H1 (cell line): ENCODE data around the gene PIAS3. TPM values are rescaled to one million over a fixed set of nuclear protein-coding genes. Genes with fewer than 3 reads are reported as not detected.

Source experiments
- CTCF ChIA-PET: fragments of 300-600 bp; sonication (Branson Sonifier 250); formaldehyde crosslinking; loops from one replicate; lab custom pipeline; 2021; ENCODE audit not compliant: partially characterized antibody; lab: Charles Lee
- POLR2A ChIA-PET: fragments of 300-600 bp; sonication (Branson Sonifier 250); formaldehyde crosslinking; loops from one replicate; lab custom pipeline; 2021; ENCODE audit warnings: inconsistent platforms; ENCODE audit not compliant: partially characterized antibody; lab: Charles Lee
- DNase-seq, 2 experiments: peaks; one replicate each; pipeline versions ENCODE4 v3.0.0 to v3.0.0-alpha.2; 2010 to 2022; ENCODE audit warnings: low spot score in 2 of 2, low read depth in 1 of 2, mixed read lengths in 1 of 2
- FAIRE-seq: peaks from 2 replicates; lab custom pipeline; 2011; peaks lifted over from hg19 to GRCh38; lab: Jason Lieb, UNC
- H2AFZ ChIP-seq: 2 replicates; pipeline ENCODE4 v1.8.1; 2012; ENCODE audit warnings: low read length, inconsistent platforms
- H2AK5ac ChIP-seq: 2 replicates; pipeline ENCODE4 v1.6.1; 2013; ENCODE audit warnings: low read depth, low read length
- H2BK120ac ChIP-seq: replicated peaks from 2 replicates; pipeline ENCODE3; 2013; ENCODE audit warnings: low read depth, low read length, inconsistent platforms
- H2BK12ac ChIP-seq: 2 replicates; pipeline ENCODE4 v1.6.1; 2013; ENCODE audit warnings: low read depth, low read length
- H2BK15ac ChIP-seq: 2 replicates; pipeline ENCODE4 v1.6.1; 2013; ENCODE audit warnings: low read length
- H2BK20ac ChIP-seq: 2 replicates; pipeline ENCODE4 v1.6.1; 2013; ENCODE audit warnings: low read length
- H2BK5ac ChIP-seq: 2 replicates; pipeline ENCODE4 v1.6.1; 2013; ENCODE audit warnings: low read depth, low read length
- H3K14ac ChIP-seq: 2 replicates; pipeline ENCODE4 v1.6.1; 2013; ENCODE audit warnings: inconsistent platforms; ENCODE audit not compliant: insufficient read length
- H3K18ac ChIP-seq: 2 replicates; pipeline ENCODE4 v1.6.1; 2013; ENCODE audit warnings: low read length; ENCODE audit errors: extremely low read depth
- H3K23ac ChIP-seq: 2 replicates; pipeline ENCODE4 v1.6.1; 2013; ENCODE audit warnings: inconsistent platforms; ENCODE audit not compliant: insufficient read length
- H3K23me2 ChIP-seq: 2 replicates; pipeline ENCODE4 v1.6.1; 2013; ENCODE audit warnings: low read depth, low read length
- H3K27ac ChIP-seq: 2 replicates; pipeline ENCODE4 v1.6.1; 2011; ENCODE audit warnings: low read depth, low read length, inconsistent platforms
- H3K27me3 ChIP-seq, 4 experiments: replicated peaks in 1 of 4; 1 replicate in 1 of 4; 2 replicates in 3 of 4; pipeline versions ENCODE4 v1.6.1 to v1.8.1; 2011 to 2013; ENCODE audit warnings: low read length in 3 of 4, mild to moderate bottlenecking in 3 of 4, inconsistent platforms in 2 of 4, mixed read lengths in 2 of 4, moderate library complexity in 1 of 4; ENCODE audit not compliant: control insufficient read depth in 3 of 4, insufficient read depth in 3 of 4; ENCODE audit errors: extremely low read depth in 1 of 4
- H3K36me3 ChIP-seq, 4 experiments: 2 replicates each; pipeline versions ENCODE4 v1.6.1 to v1.8.1; 2011 to 2013; ENCODE audit warnings: mild to moderate bottlenecking in 4 of 4, low read length in 3 of 4, moderate library complexity in 2 of 4, control low read depth in 1 of 4, inconsistent platforms in 1 of 4; ENCODE audit not compliant: insufficient read depth in 4 of 4, control insufficient read depth in 2 of 4
- H3K4ac ChIP-seq: replicated peaks from 2 replicates; pipeline ENCODE3; 2013; ENCODE audit warnings: low read length, low read depth, mixed read lengths, inconsistent platforms; ENCODE audit not compliant: insufficient read length
- H3K4me1 ChIP-seq, 4 experiments: replicated peaks in 1 of 4; 1 replicate in 1 of 4; 2 replicates in 3 of 4; pipeline versions ENCODE4 v1.6.1 to v1.8.1; 2011 to 2013; ENCODE audit warnings: low read length in 3 of 4, inconsistent platforms in 2 of 4, mixed read lengths in 1 of 4; ENCODE audit not compliant: insufficient read depth in 4 of 4, control insufficient read depth in 3 of 4
- H3K4me2 ChIP-seq, 2 experiments: 2 replicates each; pipeline versions ENCODE4 v1.6.1 to v1.8.1; 2011 to 2013; ENCODE audit warnings: low read depth in 2 of 2, low read length in 2 of 2, control low read depth in 1 of 2, inconsistent platforms in 1 of 2, mild to moderate bottlenecking in 1 of 2; ENCODE audit not compliant: insufficient read depth in 1 of 2
- H3K4me3 ChIP-seq, 4 experiments: fragments of 200-600, 300-600 bp in 1 of 4; sonication (generic), shearing (Covaris generic), sonication (Bioruptor Twin) in 1 of 4; 2 replicates each; pipeline versions ENCODE4 v1.5.1 to v1.8.1; 2011 to 2016; ENCODE audit warnings: low read length in 4 of 4, low read depth in 3 of 4, control low read depth in 2 of 4, inconsistent platforms in 2 of 4, mild to moderate bottlenecking in 2 of 4, mixed read lengths in 1 of 4, moderate library complexity in 1 of 4; ENCODE audit not compliant: insufficient read depth in 2 of 4; ENCODE audit errors: extremely low read depth in 1 of 4
- H3K56ac ChIP-seq: replicated peaks from 2 replicates; pipeline ENCODE3; 2013; ENCODE audit warnings: low read depth, mild to moderate bottlenecking, mixed read lengths, low read length, inconsistent platforms; ENCODE audit not compliant: insufficient read length
- H3K79me1 ChIP-seq: 2 replicates; pipeline ENCODE4 v1.6.1; 2013; ENCODE audit warnings: low read depth, low read length, control low read depth
- H3K79me2 ChIP-seq, 2 experiments: 2 replicates each; pipeline versions ENCODE4 v1.6.1 to v1.8.1; 2012 to 2013; ENCODE audit warnings: low read length in 2 of 2, mild to moderate bottlenecking in 2 of 2, inconsistent platforms in 1 of 2; ENCODE audit not compliant: insufficient read depth in 2 of 2, control insufficient read depth in 1 of 2
- H3K9ac ChIP-seq, 4 experiments: replicated peaks in 1 of 4; 1 replicate in 1 of 4; 2 replicates in 3 of 4; pipeline versions ENCODE4 v1.6.1 to v1.8.1; 2011 to 2013; ENCODE audit warnings: low read depth in 3 of 4, low read length in 3 of 4, control low read depth in 2 of 4, mild to moderate bottlenecking in 2 of 4, moderate library complexity in 2 of 4, inconsistent platforms in 1 of 4; ENCODE audit errors: extremely low read depth in 1 of 4
- H3K9me3 ChIP-seq, 2 experiments: 2 replicates each; pipeline versions ENCODE4 v1.6.1 to v1.8.1; 2012 to 2013; ENCODE audit warnings: mild to moderate bottlenecking in 2 of 2, moderate library complexity in 2 of 2, control low read depth in 1 of 2, inconsistent platforms in 1 of 2, low read depth in 1 of 2, low read length in 1 of 2, mixed read lengths in 1 of 2; ENCODE audit not compliant: insufficient read depth in 2 of 2
- H4K20me1 ChIP-seq, 2 experiments: replicated peaks in 1 of 2; 2 replicates each; pipeline versions ENCODE3 to v1.8.1; 2011 to 2013; ENCODE audit warnings: inconsistent platforms in 2 of 2, low read length in 2 of 2, mild to moderate bottlenecking in 1 of 2; ENCODE audit not compliant: insufficient read depth in 2 of 2, control insufficient read depth in 1 of 2
- H4K5ac ChIP-seq: 2 replicates; pipeline ENCODE4 v1.6.1; 2013; ENCODE audit warnings: low read length, low read depth, mixed read lengths, inconsistent platforms; ENCODE audit not compliant: insufficient read length
- H4K8ac ChIP-seq: 2 replicates; pipeline ENCODE4 v1.8.0; 2013; ENCODE audit warnings: mild to moderate bottlenecking, moderate library complexity, low read length, inconsistent platforms; ENCODE audit not compliant: insufficient read depth; ENCODE audit errors: extremely low read depth
- H4K91ac ChIP-seq: replicated peaks from 2 replicates; pipeline ENCODE3; 2013; ENCODE audit warnings: low read length, mixed read lengths, inconsistent platforms; ENCODE audit not compliant: insufficient read length
- BRCA1 ChIP-seq: IDR thresholded peaks from 2 replicates; pipeline ENCODE4 v1.6.1; 2012; ENCODE audit warnings: low read depth, low read length, improper control_type of control experiment
- EP300 ChIP-seq, 2 experiments: IDR thresholded peaks; 1 replicate in 1 of 2; 2 replicates in 1 of 2; pipeline ENCODE4 v1.6.1; 2011 to 2012; ENCODE audit warnings: low read depth in 2 of 2, low read length in 2 of 2, mild to moderate bottlenecking in 2 of 2, borderline replicate concordance in 1 of 2, inconsistent platforms in 1 of 2, moderate library complexity in 1 of 2
- HDAC6 ChIP-seq: IDR thresholded peaks from one replicate; pipeline ENCODE4 v1.7.1; 2012; ENCODE audit warnings: low read depth, mild to moderate bottlenecking, inconsistent platforms, low read length, moderate library complexity
- JUND ChIP-seq: IDR thresholded peaks from 2 replicates; pipeline ENCODE4 v1.6.1; 2011; ENCODE audit warnings: mild to moderate bottlenecking, improper control_type of control experiment, low read length
- POLR2A ChIP-seq, 2 experiments: IDR thresholded peaks; 1 replicate in 1 of 2; 2 replicates in 1 of 2; pipeline ENCODE4 v1.6.1; 2011; ENCODE audit warnings: low read depth in 2 of 2, low read length in 2 of 2, mild to moderate bottlenecking in 2 of 2; ENCODE audit errors: control extremely low read depth in 1 of 2
- RBBP5 ChIP-seq: IDR thresholded peaks from 2 replicates; pipeline ENCODE4 v1.7.1; 2012; ENCODE audit warnings: low read depth, mild to moderate bottlenecking, inconsistent platforms, low read length, moderate library complexity, borderline replicate concordance
- WGBS, 2 experiments: shearing (Covaris generic) in 1 of 2; methylation state at CpG; one replicate each; pipeline versions ENCODE4 v1.1.6 to v1.1.7; 2013 to 2015; ENCODE audit warnings: low lambda C conversion rate in 2 of 2, mixed read lengths in 2 of 2, inconsistent platforms in 1 of 2, low coverage in 1 of 2, missing lambda C conversion rate in 1 of 2; ENCODE audit not compliant: insufficient replicate concordance in 2 of 2, insufficient coverage in 1 of 2, insufficient read length in 1 of 2; ENCODE audit errors: extremely low coverage in 1 of 2, missing lambda C conversion rate in 1 of 2; 5-methylcytosine and 5-hydroxymethylcytosine counted together
- polyA plus RNA-seq, 7 experiments: library from polyadenylated mRNA; depleted of rRNA in 3 of 7; stranded (reverse) in 5 of 7; unstranded in 2 of 7; fragments of >200 nt in 5 of 7; fragments of 200-250 nt in 2 of 7; gene quantifications; 1 replicate in 5 of 7; 2 replicates in 1 of 7; 4 replicates in 1 of 7; pipeline versions ENCODE4 v1.2.1 to v1.2.3, GENCODE V29; 2011 to 2013; ENCODE audit warnings: missing spikeins in 2 of 7, mixed read lengths in 2 of 7
- total RNA-seq: library from RNA; stranded (reverse); fragmentation: NEBNext Ultra II Directional; extraction: Animal tissue kit (Norgen Biotek cat#: 25700); gene quantifications from 2 replicates; pipeline ENCODE4 v1.2.1, GENCODE V29; 2021
- TF ChIP-seq, protein P1 (sequence below), 3 experiments: IDR thresholded peaks; 1 replicate in 2 of 3; 2 replicates in 1 of 3; pipeline versions ENCODE4 v1.5.1 to v1.6.1; 2011; ENCODE audit warnings: low read length in 3 of 3, mild to moderate bottlenecking in 3 of 3, inconsistent platforms in 2 of 3, low read depth in 1 of 3, moderate library complexity in 1 of 3; ENCODE audit not compliant: insufficient read depth in 1 of 3; ENCODE audit errors: control extremely low read depth in 1 of 3

PIAS3 gene
- total and polyA plus RNA-seq, 2 of the 8 experiments (the other 6 are each of a cell fraction or from before 2014, with no cell fraction given), result 36.7 to 49.9 TPM

DNA sequence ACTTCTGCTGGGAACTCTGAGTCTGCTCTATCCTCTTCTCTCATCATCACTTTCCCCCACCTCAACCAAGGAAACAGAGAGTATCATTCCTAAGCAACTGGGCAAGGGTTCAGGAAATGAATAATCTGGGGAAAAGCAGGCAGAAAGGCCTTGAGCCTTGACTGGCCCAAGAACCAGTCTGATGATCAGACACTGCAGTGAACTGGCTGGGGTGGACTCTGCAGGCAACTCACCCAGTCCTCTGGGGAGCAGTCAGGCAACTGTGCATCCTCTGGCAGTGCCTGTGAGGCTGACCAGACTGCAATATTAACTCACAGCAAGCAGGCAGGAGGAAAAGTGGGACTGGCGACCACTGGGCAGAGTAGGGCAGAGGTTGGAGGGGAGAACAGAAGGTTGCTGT lies 25.8 kb upstream of the PIAS3 start:
- Histone ChIP-seq H3K18ac (no peak overlapping the region), H2AK5ac (no peak overlapping the region), H3K4me1 (peaks cover 0 to 6% (median 0%) of the 10 kb centered on the region in 4 experiments; a peak in 3 of 7 replicates), H4K20me1 (no peaks in the 10 kb centered on the region), H3K4ac (no peak overlapping the region), H3K4me2 (no peak overlapping the region; a peak in 1 of 4 replicates), H4K8ac (no peak overlapping the region), H2AFZ (no peak overlapping the region), H3K9me3 (no peaks in the 10 kb centered on the region), H2BK20ac (no peak overlapping the region), H3K27me3 (peaks cover 0 to 21% (median 15%) of the 10 kb centered on the region in 4 experiments; a peak in 6 of 7 replicates), H2BK15ac (no peak overlapping the region), H2BK120ac (no peak overlapping the region), H3K9ac (no peak overlapping the region), H3K56ac (no peak overlapping the region), H3K23ac (no peak overlapping the region), H4K5ac (no peak overlapping the region), H2BK12ac (no peak overlapping the region), H3K36me3 (no peaks in the 10 kb centered on the region), H3K27ac (no peak overlapping the region), H3K4me3 (no peak overlapping the region), H3K14ac (no peak overlapping the region), H3K23me2 (peaks cover 5% of the 10 kb centered on the region; the same call in 1 of the 2 replicates), H3K79me1 (no peaks in the 10 kb centered on the region), H3K79me2 (no peaks in the 10 kb centered on the region), H4K91ac (no peak overlapping the region), H2BK5ac (no peak overlapping the region)
- TF ChIP-seq HDAC6 (no peak), JUND (no peak), RBBP5 (no peak), POLR2A (IDR thresholded peaks at IDR 0.05; ENCODE audit: control extremely low read depth in 1 of 2, low read depth in 2 of 2, low read length in 2 of 2) (no peak), EP300 (IDR thresholded peaks at IDR 0.05; ENCODE audit: borderline replicate concordance in 1 of 2, low read depth in 2 of 2, low read length in 2 of 2) (no peak), BRCA1 (no peak)
- TF ChIP-seq, protein P1, sequence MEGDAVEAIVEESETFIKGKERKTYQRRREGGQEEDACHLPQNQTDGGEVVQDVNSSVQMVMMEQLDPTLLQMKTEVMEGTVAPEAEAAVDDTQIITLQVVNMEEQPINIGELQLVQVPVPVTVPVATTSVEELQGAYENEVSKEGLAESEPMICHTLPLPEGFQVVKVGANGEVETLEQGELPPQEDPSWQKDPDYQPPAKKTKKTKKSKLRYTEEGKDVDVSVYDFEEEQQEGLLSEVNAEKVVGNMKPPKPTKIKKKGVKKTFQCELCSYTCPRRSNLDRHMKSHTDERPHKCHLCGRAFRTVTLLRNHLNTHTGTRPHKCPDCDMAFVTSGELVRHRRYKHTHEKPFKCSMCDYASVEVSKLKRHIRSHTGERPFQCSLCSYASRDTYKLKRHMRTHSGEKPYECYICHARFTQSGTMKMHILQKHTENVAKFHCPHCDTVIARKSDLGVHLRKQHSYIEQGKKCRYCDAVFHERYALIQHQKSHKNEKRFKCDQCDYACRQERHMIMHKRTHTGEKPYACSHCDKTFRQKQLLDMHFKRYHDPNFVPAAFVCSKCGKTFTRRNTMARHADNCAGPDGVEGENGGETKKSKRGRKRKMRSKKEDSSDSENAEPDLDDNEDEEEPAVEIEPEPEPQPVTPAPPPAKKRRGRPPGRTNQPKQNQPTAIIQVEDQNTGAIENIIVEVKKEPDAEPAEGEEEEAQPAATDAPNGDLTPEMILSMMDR (IDR thresholded peaks at IDR 0.05; ENCODE audit: control extremely low read depth in 1 of 3, insufficient read depth in 1 of 3, low read depth in 1 of 3, low read length in 3 of 3), result no peak
- WGBS, 2 experiments, result 63% methylated on average over 1 of the region's 1 CpG; no CpG with 5 or more reads in 1 of the 2 experiments
- no peak for FAIRE-seq
- POLR2A ChIA-PET, result interaction anchor here (1.0 to 1.3 kb wide), 2 partner anchors 8 to 40 kb away, joined by 3 read pairs; no protein-coding TSS in a partner anchor
- DNase-seq, result no peak
- CTCF ChIA-PET, result interaction anchor here (3.8 to 5.0 kb wide), 2 partner anchors 12 to 26 kb away, joined by 18 to 19 read pairs; partner anchors contain the start of gene ITGA10
